NCI-H345 treated with DMSO at 0.1 percent for 48 hours (cell line): ENCODE data around the gene ANKS1B.
"Not testable (repeated sequence)": the region's sequence is repeated elsewhere in the genome, so short reads cannot be mapped to it uniquely, and the experiment has no call there.

Experiments
- DNase-seq: peaks from one replicate; lab custom pipeline; 2025; ENCODE audit not compliant: unreplicated experiment; lab: John Stamatoyannopoulos, UW

The ANKS1B gene

DNA sequence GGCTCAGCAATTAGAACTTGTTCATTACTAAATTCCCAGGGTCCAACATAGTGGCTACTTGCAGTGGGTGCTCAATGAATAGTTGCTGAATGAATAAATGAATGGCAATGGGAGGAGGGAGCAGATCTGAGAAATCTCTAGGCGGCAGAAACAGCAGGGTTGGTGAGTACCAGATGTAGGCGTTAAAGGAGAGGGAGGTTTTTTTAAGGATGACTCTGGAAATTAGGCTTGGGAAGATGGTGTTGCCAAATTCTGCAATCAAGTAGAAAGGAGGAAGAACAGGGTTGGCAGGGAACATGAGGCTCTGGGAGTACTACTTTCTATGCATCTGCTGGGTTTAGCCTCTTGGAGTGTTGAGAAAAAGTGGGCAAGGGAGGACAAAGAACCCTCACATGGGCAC lies 1132.6 kb downstream of the ANKS1B start:
- DNase-seq = no peak

DNA sequence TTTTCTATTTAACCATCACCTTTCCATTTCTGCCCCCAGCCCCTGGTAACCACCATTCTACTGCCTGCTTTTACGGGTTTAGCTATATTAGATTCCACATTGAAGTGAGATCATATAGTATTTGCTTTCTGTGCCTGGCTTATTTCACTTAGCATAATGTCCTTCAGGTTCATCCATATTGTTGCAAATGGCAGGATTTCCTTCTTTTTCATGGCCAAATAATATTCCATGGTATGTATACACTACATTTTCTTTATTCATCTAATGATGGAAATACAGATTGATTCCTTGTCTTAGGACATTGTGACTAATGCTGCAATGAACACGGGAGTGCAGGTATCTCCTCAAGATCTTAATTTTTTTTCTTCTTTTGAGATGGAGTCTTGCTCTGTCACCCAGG lies 1137.5 kb downstream of the ANKS1B start:
- no peak for DNase-seq

DNA sequence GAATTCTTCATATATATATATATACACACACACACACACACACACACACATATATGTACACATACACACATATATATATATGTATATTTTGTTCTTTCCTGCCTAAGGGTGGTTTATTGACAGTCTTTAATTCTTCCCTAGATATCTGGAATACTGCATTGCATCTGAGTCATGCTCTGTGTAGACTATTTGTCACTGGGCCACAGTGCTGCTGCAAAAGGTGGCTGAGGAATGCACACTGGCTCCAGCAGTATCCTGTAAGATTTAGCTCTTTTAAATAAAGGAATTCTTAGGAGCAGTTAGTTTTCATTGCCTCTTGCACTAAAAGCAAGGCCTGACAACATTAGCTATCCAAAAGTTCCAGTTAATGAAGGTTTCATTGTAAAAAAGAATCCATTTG lies 1138.8 kb downstream of the ANKS1B start:
- DNase-seq = no peak

DNA sequence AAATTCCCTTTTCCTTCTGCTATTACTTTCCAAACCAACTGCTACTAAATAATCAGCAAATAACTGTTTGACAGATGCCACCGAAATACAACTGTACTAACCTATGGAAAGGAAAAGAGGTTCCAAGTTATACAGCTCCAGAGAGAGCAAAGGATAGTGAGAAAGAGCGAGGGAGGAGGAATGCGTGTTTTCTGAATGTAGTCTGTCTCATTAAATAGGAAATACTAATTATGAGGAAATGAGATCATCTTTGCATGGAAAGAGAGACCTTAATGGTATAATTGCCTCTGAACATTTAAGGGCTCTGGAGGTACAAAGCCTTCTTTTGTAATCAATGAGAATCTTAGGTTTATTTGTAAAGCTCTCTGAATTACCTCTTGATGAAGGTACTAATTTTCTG lies 1144.4 kb downstream of the ANKS1B start:
- no peak for DNase-seq

DNA sequence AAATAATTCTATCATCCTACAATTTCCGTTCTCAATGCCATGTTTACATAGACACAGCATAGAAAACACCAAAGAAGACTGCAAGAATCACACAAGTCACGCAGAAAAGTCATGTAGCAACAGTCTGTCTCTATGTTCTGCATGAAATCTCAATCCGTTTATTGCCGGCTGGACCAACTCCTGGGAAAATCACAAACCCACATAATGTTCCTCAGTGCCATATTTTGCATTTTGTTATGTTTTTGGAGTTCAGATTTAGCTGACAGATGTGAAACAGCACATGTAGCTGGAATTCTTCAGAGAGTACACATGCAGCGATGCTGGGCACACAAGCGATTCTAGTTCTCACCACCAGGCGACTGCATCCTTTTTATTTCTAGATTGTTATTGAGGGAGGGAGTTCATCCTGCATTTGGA lies 1146.5 kb downstream of the ANKS1B start:
- DNase-seq = no peak

DNA sequence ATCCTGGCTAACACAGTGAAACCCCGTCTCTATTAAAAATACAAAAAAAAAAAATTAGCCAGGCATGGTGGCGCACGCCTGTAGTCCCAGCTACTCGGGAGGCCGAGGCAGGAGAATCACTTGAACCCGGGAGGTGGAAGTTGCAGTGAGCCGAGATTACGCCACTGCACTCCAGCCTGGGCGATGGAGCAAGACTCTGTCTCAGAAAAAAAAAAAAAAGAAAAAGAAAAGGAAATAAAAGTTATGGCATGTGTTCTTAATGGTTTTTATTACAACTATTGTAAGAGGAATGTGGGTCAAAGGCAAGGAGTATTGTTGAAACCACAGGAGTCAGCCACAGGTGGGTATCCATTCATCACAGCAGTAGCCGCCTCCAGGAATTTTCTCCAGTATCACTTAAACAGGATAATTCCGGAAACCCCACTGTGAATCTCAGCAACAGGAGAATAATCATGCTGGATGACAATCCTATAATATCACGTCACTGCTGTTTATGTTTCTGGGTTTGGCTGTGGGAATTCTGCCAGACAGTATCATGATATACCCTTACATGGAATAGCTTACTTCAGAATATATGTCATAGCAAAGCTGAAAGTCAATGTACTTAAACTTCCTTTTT lies 1147.5 kb downstream of the ANKS1B start:
- DNase-seq = not testable (repeated sequence)

DNA sequence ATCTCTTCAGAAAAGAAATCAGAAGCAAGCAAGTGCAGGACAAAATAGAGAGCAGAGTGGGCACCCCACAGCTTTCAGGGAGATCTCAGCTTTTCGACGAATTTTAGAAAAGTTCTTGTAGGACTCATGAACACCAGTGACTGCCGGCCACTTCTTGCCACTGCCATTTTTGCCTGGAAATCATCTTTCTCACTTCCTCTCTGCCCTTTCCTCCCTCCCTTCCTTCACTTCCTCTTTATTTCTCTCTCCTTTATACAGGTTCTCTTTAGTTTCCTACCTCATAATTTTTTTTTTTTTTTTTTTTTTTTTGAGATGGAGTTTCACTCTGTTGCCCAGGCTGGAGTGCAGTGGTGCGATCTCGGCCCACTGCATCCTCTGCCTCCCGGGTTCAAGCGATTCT lies 1154.1 kb downstream of the ANKS1B start:
- no peak for DNase-seq

DNA sequence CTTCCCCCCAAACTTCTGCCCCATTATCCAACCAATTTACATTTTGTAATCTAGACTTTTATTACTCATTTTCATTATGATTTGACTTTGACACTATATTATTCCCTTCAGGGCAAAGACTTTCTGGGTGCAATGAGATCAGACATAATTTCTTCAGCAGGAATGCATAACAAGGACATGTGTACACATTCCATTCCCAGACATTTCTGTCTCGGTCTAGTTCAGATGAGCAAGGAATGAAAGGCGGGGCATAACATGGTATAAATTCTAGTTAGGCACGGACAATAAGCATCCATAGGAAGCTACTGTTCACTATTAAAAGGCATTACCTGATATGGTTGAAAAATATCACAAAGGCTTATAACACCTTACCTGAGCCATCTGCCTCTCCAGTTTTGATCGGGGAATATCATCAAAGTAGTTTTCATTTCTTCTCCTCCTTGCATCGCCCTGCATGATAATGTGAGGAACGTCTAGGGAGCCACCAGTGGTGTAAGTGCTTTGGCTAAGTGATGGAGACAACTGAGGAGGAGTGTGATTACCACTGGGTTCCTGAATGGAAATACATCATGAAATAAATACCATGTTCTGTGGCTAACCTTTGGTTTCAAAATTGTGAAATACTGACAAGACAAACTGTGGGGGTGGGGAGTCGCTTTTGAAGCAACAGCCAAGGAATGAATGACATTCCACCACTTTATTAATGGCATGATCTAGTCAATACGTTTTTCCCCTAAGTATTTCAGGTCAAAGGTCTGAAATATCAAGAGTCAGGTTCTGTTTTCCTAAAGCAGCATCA lies 1155.7 kb downstream of the ANKS1B start:
- DNase-seq = no peak

DNA sequence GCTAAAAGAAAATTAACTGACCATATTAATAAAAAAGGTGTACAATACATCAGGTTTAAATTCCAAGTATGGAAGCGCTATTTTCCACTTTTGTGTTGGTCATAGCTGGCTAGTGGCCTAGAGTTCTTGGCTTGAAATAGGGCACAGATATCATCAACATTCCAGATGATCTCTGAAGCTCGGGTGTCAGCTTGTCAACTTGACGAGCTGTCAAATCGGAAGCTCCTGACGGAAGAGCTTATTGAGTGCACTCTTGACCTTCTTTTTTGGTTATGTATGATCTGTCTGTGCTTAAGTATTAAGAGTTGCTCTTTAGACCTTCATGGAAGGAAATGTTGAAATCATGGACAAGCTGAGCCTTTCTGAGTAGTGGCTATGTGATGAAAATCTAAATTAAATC lies 1161.7 kb downstream of the ANKS1B start:
- no peak for DNase-seq

DNA sequence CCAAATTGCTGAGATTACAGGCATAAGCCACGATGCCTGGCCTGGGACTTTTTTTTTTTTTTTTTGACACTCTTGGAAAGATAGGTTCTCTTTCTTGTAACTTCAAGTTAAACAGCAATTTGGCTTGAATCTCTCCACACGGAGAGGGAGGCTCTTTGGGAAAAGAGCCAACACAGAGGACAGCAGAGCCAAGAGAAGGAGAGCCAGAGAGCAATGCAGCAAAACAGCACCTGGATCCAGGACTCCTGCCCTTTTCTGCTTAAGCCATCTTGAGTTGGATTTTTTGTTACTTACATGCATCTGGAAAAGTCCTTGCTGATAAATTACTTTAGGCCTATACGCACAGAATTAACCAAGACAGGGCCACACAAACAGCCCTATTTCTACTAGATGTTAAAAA lies 1162.9 kb downstream of the ANKS1B start:
- no peak for DNase-seq

DNA sequence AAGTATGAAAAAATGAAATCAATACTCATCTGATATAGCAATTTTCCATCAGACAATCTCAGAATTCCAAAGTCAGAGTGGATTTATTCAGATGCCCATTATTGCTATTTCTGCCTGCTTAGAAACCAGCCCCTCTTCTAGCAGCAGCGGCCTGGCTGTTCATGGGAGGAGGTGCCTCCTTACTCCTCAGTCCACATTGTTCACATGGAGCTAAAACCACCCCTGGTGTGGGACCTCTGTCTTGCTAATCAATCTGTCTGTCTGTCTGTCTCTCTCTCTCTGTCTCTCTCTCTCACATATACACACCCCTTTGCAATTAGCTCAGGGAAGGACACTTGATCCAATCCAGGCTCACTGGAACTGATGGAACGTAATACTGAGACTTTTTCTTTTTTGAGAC lies 1163.5 kb downstream of the ANKS1B start:
- no peak for DNase-seq

DNA sequence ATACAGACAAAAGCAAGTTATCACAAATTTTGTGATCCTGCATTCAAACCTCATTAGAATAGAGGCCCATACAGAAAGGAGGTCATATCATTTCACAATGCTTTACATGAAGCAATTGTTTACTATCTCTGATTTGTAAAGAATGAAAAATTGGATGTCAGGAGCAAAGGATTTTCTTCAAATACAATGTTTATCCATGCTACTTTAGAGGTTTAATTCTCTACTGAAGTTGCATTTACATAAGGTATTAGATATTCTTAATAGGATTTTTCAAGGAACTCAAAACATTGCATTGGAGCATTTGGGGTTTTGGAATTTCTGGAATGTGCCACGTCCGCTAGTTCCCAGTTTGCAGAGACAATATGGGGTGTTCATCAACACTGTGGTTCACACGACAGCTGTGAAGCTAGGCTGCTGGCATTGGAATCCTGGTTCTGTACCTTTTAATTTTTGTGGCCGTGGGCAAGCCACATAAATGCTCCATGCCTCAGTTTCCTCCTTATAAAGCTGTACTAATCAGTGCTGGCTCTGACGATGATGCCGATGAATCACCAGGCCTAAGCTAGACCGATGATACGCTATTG lies 1164.8 kb downstream of the ANKS1B start:
- no peak for DNase-seq

DNA sequence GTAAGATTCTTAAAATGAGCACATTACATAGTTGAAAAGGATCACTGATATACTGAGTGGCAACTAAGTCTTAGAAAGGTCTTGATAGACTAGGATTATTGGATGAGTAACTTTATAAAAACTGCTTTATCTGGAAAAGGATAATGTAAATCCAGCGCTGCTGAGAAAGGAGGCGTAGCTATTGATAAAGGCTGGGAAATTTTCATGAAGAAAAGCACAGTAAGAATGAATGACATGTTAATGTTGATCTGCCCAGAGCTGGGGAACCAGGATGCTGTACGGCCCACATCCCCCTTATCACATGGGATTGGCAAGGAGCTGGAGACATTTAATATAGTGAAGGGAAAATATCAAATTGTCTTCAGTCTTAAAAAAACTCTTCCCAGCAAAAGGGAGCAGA lies 1165.7 kb downstream of the ANKS1B start:
- DNase-seq = no peak

DNA sequence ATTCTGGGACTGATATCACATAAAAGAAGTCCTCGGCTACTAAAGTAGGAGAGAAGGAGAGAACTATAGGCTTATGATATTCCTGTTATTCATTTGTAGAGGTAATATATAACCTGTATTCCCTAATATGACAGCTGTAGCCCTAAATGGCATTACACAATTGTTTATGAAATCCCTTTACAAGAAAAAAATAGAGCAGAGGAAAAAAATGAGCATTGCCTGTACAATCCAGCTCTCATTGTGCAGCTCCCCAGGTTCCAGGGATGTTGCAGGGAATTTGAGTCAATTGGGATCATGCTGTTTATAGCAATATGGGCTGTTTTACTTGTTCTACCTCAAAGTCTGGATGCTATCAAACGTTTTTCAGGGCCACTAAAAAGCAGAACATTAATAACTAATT lies 1166.5 kb downstream of the ANKS1B start:
- no peak for DNase-seq

DNA sequence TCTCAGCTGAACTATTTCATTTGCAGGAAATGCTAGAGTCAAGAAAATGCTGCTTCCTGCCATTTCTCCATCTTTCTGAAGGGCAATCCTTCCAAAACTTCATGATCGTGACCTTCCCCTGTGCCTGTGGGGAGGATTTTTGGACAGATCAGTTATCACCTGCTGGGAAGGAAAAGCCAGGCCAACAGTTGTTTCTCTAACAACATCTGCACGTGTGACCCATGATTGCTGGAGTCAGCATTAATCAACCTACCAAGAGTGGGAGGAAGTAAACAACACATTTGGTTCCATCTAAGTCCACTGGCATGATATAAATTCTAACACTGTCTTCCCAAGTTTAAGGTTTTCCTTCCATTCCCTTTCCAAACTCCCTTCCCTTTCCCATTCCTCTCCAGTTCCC lies 1167.0 kb downstream of the ANKS1B start:
- no peak for DNase-seq

DNA sequence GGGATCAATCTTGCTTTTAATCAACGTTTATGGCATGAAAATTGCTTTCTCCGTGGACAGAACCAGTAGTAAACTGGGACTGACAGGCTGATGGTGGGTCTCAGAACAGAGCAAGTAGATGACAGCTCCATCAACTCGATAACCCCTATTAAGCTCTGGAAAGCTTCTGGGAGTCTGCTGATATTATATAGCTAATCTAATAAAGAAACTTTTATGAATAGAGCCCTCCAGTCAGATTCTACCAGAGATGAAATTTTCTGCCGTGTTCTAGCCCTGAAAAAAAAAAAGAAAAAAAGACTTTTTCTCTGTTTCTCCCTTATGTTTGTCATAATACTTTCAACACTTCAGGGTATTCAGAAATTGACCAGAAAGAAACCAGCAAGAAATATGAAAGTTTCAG lies 1168.0 kb downstream of the ANKS1B start:
- no peak for DNase-seq

DNA sequence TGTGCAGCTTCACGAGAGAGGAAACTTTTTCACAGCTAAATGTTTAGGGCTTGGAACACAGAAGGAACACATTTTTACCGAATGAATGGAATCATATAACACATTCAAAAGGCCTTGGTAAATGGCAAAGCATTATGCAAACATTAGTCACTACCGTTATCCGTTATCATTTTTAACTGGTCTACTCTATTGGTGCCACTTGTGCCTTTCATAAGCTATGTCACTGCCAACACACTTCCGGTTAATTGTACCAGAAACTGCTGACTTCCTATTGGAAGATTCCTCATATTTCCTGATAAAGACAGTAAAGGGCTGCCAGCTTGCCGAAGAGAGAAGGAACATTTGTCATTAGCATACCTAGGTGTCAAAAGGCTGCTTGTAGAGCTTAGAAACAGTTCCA lies 1170.5 kb downstream of the ANKS1B start:
- no peak for DNase-seq

DNA sequence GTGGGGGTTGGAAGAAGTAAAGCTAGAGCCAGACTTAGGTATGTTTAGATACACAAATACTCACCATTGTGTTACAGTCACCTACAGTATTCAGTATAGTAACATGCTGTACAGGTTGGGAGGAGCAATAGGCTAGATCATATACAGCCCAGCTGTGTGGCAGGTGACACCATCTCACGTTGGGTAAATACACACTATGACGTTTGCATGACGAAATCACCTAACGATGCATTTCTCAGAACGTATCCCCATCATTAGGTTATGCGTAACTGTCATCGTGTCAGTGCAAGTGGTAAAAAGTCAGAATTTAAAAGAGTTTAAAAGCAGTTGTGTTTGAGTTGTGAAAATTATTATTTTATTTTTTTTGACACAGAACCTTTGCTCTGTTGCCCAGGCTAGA lies 1172.5 kb downstream of the ANKS1B start:
- DNase-seq = no peak

DNA sequence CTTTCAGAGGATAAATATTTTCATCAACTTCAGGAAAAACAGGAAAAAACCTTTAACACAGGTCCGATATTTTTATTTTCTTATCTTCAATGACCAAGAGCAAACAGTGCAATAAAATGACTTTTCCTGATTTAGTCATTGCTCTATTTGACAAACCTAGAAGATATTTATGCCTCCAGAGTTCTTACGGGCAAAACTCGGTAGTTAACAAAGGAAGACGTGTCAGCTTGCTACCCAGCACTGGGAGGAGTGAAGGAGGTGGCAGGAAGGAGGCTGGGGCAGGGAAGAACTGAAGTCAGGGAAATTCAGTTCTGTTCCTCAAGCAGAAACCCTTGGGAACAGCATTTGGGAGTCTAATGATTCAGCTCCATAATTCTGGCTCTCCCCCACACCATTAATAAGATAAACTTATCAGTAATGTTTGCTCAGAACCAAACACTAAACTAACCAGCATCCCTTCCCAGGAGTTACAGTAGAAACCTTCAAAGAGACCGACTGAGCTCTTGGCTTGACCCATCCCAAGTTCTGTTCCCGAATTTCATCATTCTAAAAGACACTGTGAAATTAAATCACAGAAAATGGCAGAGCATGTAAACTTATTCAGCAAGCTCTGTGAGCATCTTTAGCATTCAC lies 1176.4 kb downstream of the ANKS1B start:
- DNase-seq = no peak

DNA sequence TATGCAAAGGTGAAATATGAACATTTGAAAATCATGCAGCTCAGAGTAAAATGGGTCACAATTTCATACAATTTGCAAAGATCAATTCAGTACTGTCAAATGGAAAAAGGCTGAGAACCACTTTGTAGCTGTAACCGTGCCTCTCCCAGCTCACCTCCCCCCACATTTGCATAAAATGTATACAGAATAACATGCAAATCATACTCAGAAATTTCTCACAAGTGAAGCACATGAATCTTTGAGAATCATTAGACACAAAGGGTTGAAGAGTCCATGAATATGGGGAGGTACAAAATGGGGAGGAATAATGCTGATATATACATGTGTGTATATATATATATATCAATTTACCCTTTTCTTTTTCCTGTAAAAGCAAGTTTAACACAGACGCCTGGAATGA lies 1177.5 kb downstream of the ANKS1B start:
- no peak for DNase-seq

DNA sequence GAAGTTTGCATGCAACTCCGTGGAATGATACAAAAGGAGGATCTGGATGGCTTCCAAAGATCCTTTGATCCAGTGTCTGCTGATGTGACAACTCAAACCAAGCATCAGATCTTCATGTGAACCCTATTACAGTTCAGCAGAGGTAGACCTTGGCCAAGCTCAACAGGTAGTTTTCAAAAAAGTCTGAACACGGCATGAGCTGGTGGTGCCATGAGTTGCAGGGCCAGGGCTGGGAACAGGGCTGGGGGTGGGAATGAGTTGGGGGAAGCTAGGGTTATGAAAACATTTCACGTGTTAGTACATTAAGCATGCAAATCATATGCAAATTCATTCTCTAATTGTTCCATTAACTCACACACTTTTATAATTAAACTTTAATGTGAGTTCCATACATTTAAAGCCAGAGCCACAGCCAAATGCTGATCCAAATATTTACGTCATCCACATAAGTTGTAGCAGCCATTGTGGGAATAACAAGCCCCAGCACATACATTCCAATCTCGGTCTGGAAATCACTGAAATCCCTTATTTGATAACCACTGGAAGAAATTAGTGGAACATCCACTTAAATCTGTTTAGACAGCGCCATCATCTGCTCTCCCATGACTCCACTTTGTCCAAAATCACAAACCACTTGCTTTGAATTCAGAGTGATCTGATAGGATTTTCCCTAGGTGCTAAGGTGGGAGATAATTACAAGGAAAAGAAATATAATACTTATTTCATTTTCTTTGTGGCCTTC lies 1181.1 kb downstream of the ANKS1B start:
- no peak for DNase-seq
